Vagina (tissue), 2 donors: ENCODE results near the gene KBTBD12.

Experiments
- POLR2A ChIP-seq, 2 donors: fragments of 450-650 bp; IDR thresholded peaks; one replicate each; pipeline ENCODE4 v1.6.1; 2017; ENCODE audit warnings: antibody characterized with exemption in 2 of 2, mild to moderate bottlenecking in 2 of 2, moderate library complexity in 2 of 2
- POLR2AphosphoS5 ChIP-seq, 2 donors: sonication (generic); formaldehyde crosslinking; IDR thresholded peaks; one replicate each; pipeline ENCODE4 v1.9.0; 2017; ENCODE audit warnings: antibody characterized with exemption in 2 of 2, mild to moderate bottlenecking in 2 of 2, low read depth in 1 of 2; ENCODE audit not compliant: insufficient read depth in 1 of 2
- TF ChIP-seq, protein P1 (sequence below), 3 experiments: fragments of 450-650 bp in 2 of 3; fragments of 200-600 bp in 1 of 3; sonication (generic) in 1 of 3; IDR thresholded peaks; one replicate each; pipeline ENCODE4 v1.5.1; 2017 to 2019; ENCODE audit warnings: antibody characterized with exemption in 3 of 3, mild to moderate bottlenecking in 2 of 3, moderate library complexity in 2 of 3

DNA sequence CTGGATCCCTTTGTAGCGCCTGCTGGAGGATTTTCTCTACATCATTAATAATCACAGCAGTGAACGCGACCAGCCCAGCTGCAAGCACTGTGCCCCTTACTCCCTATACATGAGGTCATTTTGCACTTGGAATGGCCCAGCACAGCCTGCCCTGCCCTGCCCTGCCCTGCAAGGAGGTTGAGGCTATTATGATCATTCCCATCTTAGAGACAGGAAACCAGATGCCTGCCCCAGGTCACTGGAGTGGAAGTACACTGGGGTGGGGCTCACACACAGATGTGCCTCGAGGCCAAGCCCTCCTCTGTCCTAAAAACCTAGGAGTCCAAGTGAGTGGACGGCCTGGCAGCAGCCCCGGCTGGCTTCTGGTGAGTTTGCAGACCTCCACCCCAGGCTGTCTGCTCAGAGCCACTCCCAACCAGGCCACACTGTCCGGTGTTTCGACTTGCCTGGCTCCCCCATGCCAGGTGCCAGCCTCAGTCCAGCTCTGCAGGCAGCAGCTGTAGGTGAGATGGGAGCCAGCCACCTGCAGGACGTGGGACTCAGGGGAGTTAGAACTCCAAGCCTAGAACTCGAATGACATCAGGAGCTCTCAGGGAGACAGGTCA is 106.8 kb downstream of the KBTBD12 start:
- TF ChIP-seq, protein P1, sequence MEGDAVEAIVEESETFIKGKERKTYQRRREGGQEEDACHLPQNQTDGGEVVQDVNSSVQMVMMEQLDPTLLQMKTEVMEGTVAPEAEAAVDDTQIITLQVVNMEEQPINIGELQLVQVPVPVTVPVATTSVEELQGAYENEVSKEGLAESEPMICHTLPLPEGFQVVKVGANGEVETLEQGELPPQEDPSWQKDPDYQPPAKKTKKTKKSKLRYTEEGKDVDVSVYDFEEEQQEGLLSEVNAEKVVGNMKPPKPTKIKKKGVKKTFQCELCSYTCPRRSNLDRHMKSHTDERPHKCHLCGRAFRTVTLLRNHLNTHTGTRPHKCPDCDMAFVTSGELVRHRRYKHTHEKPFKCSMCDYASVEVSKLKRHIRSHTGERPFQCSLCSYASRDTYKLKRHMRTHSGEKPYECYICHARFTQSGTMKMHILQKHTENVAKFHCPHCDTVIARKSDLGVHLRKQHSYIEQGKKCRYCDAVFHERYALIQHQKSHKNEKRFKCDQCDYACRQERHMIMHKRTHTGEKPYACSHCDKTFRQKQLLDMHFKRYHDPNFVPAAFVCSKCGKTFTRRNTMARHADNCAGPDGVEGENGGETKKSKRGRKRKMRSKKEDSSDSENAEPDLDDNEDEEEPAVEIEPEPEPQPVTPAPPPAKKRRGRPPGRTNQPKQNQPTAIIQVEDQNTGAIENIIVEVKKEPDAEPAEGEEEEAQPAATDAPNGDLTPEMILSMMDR (IDR thresholded peaks at IDR 0.05), result no peak
- TF ChIP-seq POLR2A (IDR thresholded peaks at IDR 0.05) (no peak), POLR2AphosphoS5 (IDR thresholded peaks at IDR 0.05; ENCODE audit: insufficient read depth in 1 of 2, low read depth in 1 of 2) (no peak)
